GM23338 (cell line): ENCODE results near the gene REC8. TPM values are rescaled to one million over a fixed set of nuclear protein-coding genes. Genes with fewer than 3 reads are reported as not detected.
"Not testable (repeated sequence)": the region's sequence is repeated elsewhere in the genome, so short reads cannot be mapped to it uniquely, and the experiment has no call there.

ENCODE experiments used
- ATAC-seq: fragments of 200-7000 bp; cut with Tn5 transposase; 3 replicates; pipeline ENCODE4 v1.9.1; 2020
- DNase-seq: peaks from one replicate; pipeline ENCODE4 v3.0.0-alpha.2; 2015; ENCODE audit warnings: low spot score
- H2AFZ ChIP-seq: fragments of 200-600 bp; sonication (generic); 2 replicates; pipeline ENCODE4 v1.8.0; 2016; ENCODE audit warnings: antibody characterized with exemption, mild to moderate bottlenecking, moderate library complexity
- H3F3A ChIP-seq: fragments of 200-600 bp; sonication (generic); replicated peaks from 2 replicates; pipeline ENCODE4 v1.8.0; 2017; ENCODE audit warnings: antibody characterized with exemption, mixed run types, low read depth
- H3K27ac ChIP-seq: fragments of 200-600 bp; sonication (generic); 2 replicates; pipeline ENCODE4 v1.6.1; 2016; ENCODE audit warnings: low read depth
- H3K27me3 ChIP-seq: fragments of 200-600 bp; sonication (generic); 2 replicates; pipeline ENCODE4 v1.8.0; 2016; ENCODE audit warnings: mild to moderate bottlenecking, mixed run types, moderate library complexity; ENCODE audit not compliant: insufficient read depth
- H3K36me3 ChIP-seq: fragments of 200-600 bp; sonication (generic); 2 replicates; pipeline ENCODE4 v1.8.0; 2016; ENCODE audit warnings: mild to moderate bottlenecking; ENCODE audit not compliant: insufficient read depth
- H3K4me1 ChIP-seq: fragments of 200-600 bp; sonication (generic); 2 replicates; pipeline ENCODE4 v1.8.0; 2016; ENCODE audit warnings: mild to moderate bottlenecking, moderate library complexity; ENCODE audit not compliant: insufficient read depth
- H3K4me2 ChIP-seq: fragments of 200-600 bp; sonication (generic); 2 replicates; pipeline ENCODE4 v1.7.1; 2017; ENCODE audit warnings: mixed run types
- H3K4me3 ChIP-seq: fragments of 200-600 bp; sonication (generic); 2 replicates; pipeline ENCODE4 v1.6.1; 2016; ENCODE audit warnings: mixed run types
- H3K79me2 ChIP-seq: fragments of 200-600 bp; sonication (generic); replicated peaks from 2 replicates; pipeline ENCODE4 v1.8.0; 2017; ENCODE audit warnings: mild to moderate bottlenecking; ENCODE audit not compliant: insufficient read depth
- H3K9me2 ChIP-seq: fragments of 200-600 bp; sonication (generic); 2 replicates; pipeline ENCODE4 v1.8.0; 2017; ENCODE audit not compliant: insufficient read depth
- H4K20me1 ChIP-seq: fragments of 200-600 bp; sonication (generic); replicated peaks from 2 replicates; pipeline ENCODE4 v1.8.0; 2017; ENCODE audit warnings: mild to moderate bottlenecking; ENCODE audit not compliant: insufficient read depth
- H3K27ac Mint-ChIP-seq: 2 replicates; pipeline ENCODE4 v1.8.0; 2020; ENCODE audit warnings: inconsistent platforms, mild to moderate bottlenecking, moderate library complexity, mixed read lengths
- H3K27me3 Mint-ChIP-seq: 3 replicates; pipeline ENCODE4 v1.8.0; 2022; ENCODE audit warnings: low read depth, mild to moderate bottlenecking, moderate library complexity, mixed read lengths, inconsistent platforms; ENCODE audit not compliant: insufficient read depth, poor library complexity
- H3K36me3 Mint-ChIP-seq: 3 replicates; pipeline ENCODE4 v1.8.0; 2021; ENCODE audit warnings: low read depth, mild to moderate bottlenecking, inconsistent platforms, moderate library complexity, mixed read lengths
- H3K4me1 Mint-ChIP-seq: 3 replicates; pipeline ENCODE4 v1.8.0; 2020; ENCODE audit warnings: mild to moderate bottlenecking, inconsistent platforms, mixed read lengths
- H3K4me3 Mint-ChIP-seq: 3 replicates; pipeline ENCODE4 v1.8.0; 2021; ENCODE audit warnings: moderate library complexity, mild to moderate bottlenecking, inconsistent platforms, mixed read lengths
- H3K9me3 Mint-ChIP-seq: 3 replicates; pipeline ENCODE4 v1.8.0; 2020; ENCODE audit warnings: moderate library complexity, mild to moderate bottlenecking, inconsistent platforms, mixed read lengths
- CREB1 ChIP-seq: fragments of 250-450 bp; sonication (Bioruptor Pico); IDR thresholded peaks from 2 replicates; pipeline ENCODE4 v1.5.0; 2020; ENCODE audit warnings: low read depth, mild to moderate bottlenecking, moderate library complexity
- EZH2 ChIP-seq: fragments of 200-600 bp; sonication (generic); IDR thresholded peaks from one replicate; pipeline ENCODE4 v1.8.0; 2017; ENCODE audit warnings: antibody characterized with exemption, mild to moderate bottlenecking, low read depth; ENCODE audit not compliant: unreplicated experiment
- EZH2phosphoT487 ChIP-seq: fragments of 200-600 bp; sonication (generic); IDR thresholded peaks from one replicate; pipeline ENCODE4 v1.8.1; 2018; ENCODE audit warnings: antibody characterized with exemption; ENCODE audit not compliant: unreplicated experiment
- JUNB ChIP-seq: IDR thresholded peaks from one replicate; pipeline ENCODE4 v1.6.1; 2016; ENCODE audit warnings: antibody characterized with exemption; ENCODE audit not compliant: unreplicated experiment
- NANOG ChIP-seq: IDR thresholded peaks from 2 replicates; pipeline ENCODE4 v1.6.1; 2016; ENCODE audit warnings: antibody characterized with exemption, borderline replicate concordance
- STAT1 ChIP-seq: IDR thresholded peaks from one replicate; pipeline ENCODE4 v1.6.1; 2016; ENCODE audit warnings: antibody characterized with exemption; ENCODE audit not compliant: unreplicated experiment
- ZNF114 ChIP-seq: fragments of 250-450 bp; sonication (Bioruptor Pico); IDR thresholded peaks from 2 replicates; pipeline ENCODE4 v1.5.0; 2020; ENCODE audit warnings: mild to moderate bottlenecking, moderate library complexity
- ZNF331 ChIP-seq: fragments of 250-450 bp; sonication (Bioruptor Pico); IDR thresholded peaks from 2 replicates; pipeline ENCODE4 v1.5.0; 2020; ENCODE audit warnings: low read depth, mild to moderate bottlenecking, moderate library complexity
- polyA plus RNA-seq: library from polyadenylated mRNA; unstranded; fragments of >200 nt; fragmentation: Nextera tagmentation; extraction: Ambion mirVana; gene quantifications from 2 replicates; pipeline ENCODE4 v1.2.1, GENCODE V29; 2016
- total RNA-seq: library from RNA; depleted of rRNA; stranded (reverse); fragments of >200 nt; shearing (Covaris generic); gene quantifications from 2 replicates; pipeline ENCODE4 v1.2.3, GENCODE V29; 2014
- TF ChIP-seq, protein P1 (sequence below): fragments of 250-450 bp; sonication (Bioruptor Pico); IDR thresholded peaks from 2 replicates; pipeline ENCODE4 v1.5.0; 2020; ENCODE audit warnings: mild to moderate bottlenecking, moderate library complexity

Gene REC8
- total and polyA plus RNA-seq, 2 experiments from 2014 or later = 25.7 to 36.8 TPM

GRCh38 chr14:24219521-24219920, 47.6 kb downstream of the REC8 start:
- Histone ChIP-seq H3K79me2 (peaks cover 54% of the 10 kb centered on the region), H3K4me1 (peaks cover 4% of the 10 kb centered on the region; the same call in 1 of the 2 replicates), H2AFZ (no peak overlapping the region), H3K4me2 (no peak overlapping the region), H3F3A (peaks cover 19% of the 10 kb centered on the region), H3K4me3 (no peak overlapping the region), H3K9me2 (no peaks in the 10 kb centered on the region), H3K36me3 (no peaks in the 10 kb centered on the region), H3K27me3 (no peaks in the 10 kb centered on the region), H4K20me1 (peaks cover 27% of the 10 kb centered on the region), H3K27ac (no peak overlapping the region)
- Mint-ChIP-seq H3K4me3 (no peak overlapping the region), H3K36me3 (peaks cover 9% of the 10 kb centered on the region; the same call in 2 of the 3 replicates), H3K4me1 (peaks cover 7% of the 10 kb centered on the region), H3K27me3 (peaks cover 4% of the 10 kb centered on the region), H3K27ac (no peak overlapping the region), H3K9me3 (no peaks in the 10 kb centered on the region; the same call in 2 of the 3 replicates)
- no peak for TF ChIP-seq ZNF331 (CRISPR knock-in tag)
- no peak for TF ChIP-seq EZH2
- TF ChIP-seq EZH2phosphoT487 = no peak
- no peak for TF ChIP-seq STAT1
- TF ChIP-seq ZNF114 = no peak
- no peak for TF ChIP-seq CREB1 (CRISPR knock-in tag)
- ATAC-seq = no peak
- no peak for DNase-seq

- not testable (repeated sequence) for H3K27me3 Mint-ChIP-seq, H3K4me2 ChIP-seq, H3K27ac Mint-ChIP-seq, H3K27ac ChIP-seq, H3F3A ChIP-seq, H3K4me1 ChIP-seq, H3K4me3 Mint-ChIP-seq, H3K27me3 ChIP-seq, H3K4me1 Mint-ChIP-seq, H3K4me3 ChIP-seq, DNase-seq, ATAC-seq, H3K9me2 ChIP-seq, H2AFZ ChIP-seq, H3K9me3 Mint-ChIP-seq
- Histone ChIP-seq H3K79me2 (peaks cover 89% of the 10 kb centered on the region), H3K36me3 (peaks cover 12% of the 10 kb centered on the region), H4K20me1 (peaks cover 36% of the 10 kb centered on the region)
- H3K36me3 Mint-ChIP-seq = peaks cover 11% of the 10 kb centered on the region
Observed at GRCh38 chr14:24222987-24223386, 51.1 kb downstream of the REC8 start.

DNA sequence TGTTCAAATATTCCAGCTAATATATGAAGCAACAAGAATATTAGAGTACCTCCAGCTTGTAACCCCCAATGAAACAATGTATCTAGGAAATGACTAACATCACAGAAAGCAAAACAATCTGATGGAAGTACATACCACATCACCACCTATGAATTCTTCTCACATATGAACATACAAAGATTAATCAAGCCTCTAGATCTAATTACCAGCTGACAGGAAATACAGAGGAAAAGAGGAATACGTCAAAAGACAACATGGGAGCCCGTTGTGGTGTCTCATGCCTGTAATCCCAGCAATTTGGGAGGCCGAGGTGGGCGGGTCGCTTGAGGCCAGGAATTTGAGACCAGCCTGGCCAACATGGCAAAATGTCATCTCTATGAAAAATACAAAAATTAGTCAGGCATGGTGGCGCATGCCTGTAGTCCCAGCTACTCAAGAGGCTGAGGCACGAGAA, 52.8 kb downstream of the REC8 start:
- no peaks in the 10 kb centered on the region for H3K4me1 ChIP-seq
- no peak overlapping the region for H2AFZ ChIP-seq
- H4K20me1 ChIP-seq = peaks cover 40% of the 10 kb centered on the region
- no peak for ATAC-seq
- H3K27ac ChIP-seq = no peak overlapping the region
- no peaks in the 10 kb centered on the region for H3F3A ChIP-seq
- H3K27me3 ChIP-seq = no peaks in the 10 kb centered on the region
- H3K4me2 ChIP-seq = no peak overlapping the region
- H3K79me2 ChIP-seq = peaks cover 98% of the 10 kb centered on the region
- H3K36me3 ChIP-seq = peaks cover 12% of the 10 kb centered on the region
- no peak for DNase-seq
- Mint-ChIP-seq H3K36me3 (peaks cover 9% of the 10 kb centered on the region), H3K27me3 (no peaks in the 10 kb centered on the region), H3K27ac (no peak overlapping the region), H3K4me3 (no peak overlapping the region), H3K9me3 (no peaks in the 10 kb centered on the region), H3K4me1 (no peaks in the 10 kb centered on the region)
- TF ChIP-seq ZNF114 (no peak), EZH2phosphoT487 (no peak), JUNB (no peak), NANOG (no peak), STAT1 (no peak), CREB1 (CRISPR knock-in tag) (no peak), ZNF331 (CRISPR knock-in tag) (no peak)
- TF ChIP-seq, protein P1, sequence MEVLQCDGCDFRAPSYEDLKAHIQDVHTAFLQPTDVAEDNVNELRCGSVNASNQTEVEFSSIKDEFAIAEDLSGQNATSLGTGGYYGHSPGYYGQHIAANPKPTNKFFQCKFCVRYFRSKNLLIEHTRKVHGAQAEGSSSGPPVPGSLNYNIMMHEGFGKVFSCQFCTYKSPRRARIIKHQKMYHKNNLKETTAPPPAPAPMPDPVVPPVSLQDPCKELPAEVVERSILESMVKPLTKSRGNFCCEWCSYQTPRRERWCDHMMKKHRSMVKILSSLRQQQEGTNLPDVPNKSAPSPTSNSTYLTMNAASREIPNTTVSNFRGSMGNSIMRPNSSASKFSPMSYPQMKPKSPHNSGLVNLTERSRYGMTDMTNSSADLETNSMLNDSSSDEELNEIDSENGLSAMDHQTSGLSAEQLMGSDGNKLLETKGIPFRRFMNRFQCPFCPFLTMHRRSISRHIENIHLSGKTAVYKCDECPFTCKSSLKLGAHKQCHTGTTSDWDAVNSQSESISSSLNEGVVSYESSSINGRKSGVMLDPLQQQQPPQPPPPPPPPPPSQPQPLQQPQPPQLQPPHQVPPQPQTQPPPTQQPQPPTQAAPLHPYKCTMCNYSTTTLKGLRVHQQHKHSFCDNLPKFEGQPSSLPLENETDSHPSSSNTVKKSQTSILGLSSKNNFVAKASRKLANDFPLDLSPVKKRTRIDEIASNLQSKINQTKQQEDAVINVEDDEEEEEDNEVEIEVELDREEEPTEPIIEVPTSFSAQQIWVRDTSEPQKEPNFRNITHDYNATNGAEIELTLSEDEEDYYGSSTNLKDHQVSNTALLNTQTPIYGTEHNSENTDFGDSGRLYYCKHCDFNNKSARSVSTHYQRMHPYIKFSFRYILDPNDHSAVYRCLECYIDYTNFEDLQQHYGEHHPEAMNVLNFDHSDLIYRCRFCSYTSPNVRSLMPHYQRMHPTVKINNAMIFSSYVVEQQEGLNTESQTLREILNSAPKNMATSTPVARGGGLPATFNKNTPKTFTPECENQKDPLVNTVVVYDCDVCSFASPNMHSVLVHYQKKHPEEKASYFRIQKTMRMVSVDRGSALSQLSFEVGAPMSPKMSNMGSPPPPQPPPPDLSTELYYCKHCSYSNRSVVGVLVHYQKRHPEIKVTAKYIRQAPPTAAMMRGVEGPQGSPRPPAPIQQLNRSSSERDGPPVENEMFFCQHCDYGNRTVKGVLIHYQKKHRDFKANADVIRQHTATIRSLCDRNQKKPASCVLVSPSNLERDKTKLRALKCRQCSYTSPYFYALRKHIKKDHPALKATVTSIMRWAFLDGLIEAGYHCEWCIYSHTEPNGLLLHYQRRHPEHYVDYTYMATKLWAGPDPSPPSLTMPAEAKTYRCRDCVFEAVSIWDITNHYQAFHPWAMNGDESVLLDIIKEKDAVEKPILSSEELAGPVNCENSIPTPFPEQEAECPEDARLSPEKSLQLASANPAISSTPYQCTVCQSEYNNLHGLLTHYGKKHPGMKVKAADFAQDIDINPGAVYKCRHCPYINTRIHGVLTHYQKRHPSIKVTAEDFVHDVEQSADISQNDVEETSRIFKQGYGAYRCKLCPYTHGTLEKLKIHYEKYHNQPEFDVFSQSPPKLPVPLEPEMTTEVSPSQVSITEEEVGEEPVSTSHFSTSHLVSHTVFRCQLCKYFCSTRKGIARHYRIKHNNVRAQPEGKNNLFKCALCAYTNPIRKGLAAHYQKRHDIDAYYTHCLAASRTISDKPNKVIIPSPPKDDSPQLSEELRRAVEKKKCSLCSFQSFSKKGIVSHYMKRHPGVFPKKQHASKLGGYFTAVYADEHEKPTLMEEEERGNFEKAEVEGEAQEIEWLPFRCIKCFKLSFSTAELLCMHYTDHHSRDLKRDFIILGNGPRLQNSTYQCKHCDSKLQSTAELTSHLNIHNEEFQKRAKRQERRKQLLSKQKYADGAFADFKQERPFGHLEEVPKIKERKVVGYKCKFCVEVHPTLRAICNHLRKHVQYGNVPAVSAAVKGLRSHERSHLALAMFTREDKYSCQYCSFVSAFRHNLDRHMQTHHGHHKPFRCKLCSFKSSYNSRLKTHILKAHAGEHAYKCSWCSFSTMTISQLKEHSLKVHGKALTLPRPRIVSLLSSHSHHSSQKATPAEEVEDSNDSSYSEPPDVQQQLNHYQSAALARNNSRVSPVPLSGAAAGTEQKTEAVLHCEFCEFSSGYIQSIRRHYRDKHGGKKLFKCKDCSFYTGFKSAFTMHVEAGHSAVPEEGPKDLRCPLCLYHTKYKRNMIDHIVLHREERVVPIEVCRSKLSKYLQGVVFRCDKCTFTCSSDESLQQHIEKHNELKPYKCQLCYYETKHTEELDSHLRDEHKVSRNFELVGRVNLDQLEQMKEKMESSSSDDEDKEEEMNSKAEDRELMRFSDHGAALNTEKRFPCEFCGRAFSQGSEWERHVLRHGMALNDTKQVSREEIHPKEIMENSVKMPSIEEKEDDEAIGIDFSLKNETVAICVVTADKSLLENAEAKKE (CRISPR knock-in tag) = no peak
- H3K9me2 ChIP-seq = no peaks in the 10 kb centered on the region
- no peak overlapping the region for H3K4me3 ChIP-seq
